Urinary bladder (tissue), 4 donors: ENCODE measurements around the gene SRF. TPM values are rescaled to one million over a fixed set of nuclear protein-coding genes. Genes with fewer than 3 reads are reported as not detected.
"Not testable (repeated sequence)": the region's sequence is repeated elsewhere in the genome, so short reads cannot be mapped to it uniquely, and the experiment has no call there.

ENCODE experiments used
- DNase-seq: peaks from one replicate; pipeline ENCODE4 v3.0.0-alpha.2; 2015; ENCODE audit errors: extremely low spot score
- H3K27ac ChIP-seq: one replicate; pipeline ENCODE4 v1.5.1; 2013; ENCODE audit warnings: low read depth, mild to moderate bottlenecking, moderate library complexity
- H3K36me3 ChIP-seq: one replicate; pipeline ENCODE4 v1.6.1; 2013; ENCODE audit warnings: mild to moderate bottlenecking, moderate library complexity; ENCODE audit not compliant: insufficient read depth
- H3K4me1 ChIP-seq: one replicate; pipeline ENCODE4 v1.6.1; 2013; ENCODE audit warnings: mild to moderate bottlenecking, moderate library complexity; ENCODE audit not compliant: insufficient read depth
- H3K4me3 ChIP-seq: one replicate; pipeline ENCODE4 v1.5.1; 2013; ENCODE audit warnings: low read depth, low read length
- WGBS: extraction: QIAGEN DNeasy Blood & Tissue Kit; methylation state at CpG from one replicate; pipeline ENCODE4 v1.1.7; 2013; 5-methylcytosine and 5-hydroxymethylcytosine counted together
- polyA plus RNA-seq: library from polyadenylated mRNA; stranded (reverse); fragments of 200-250 nt; gene quantifications from one replicate; pipeline ENCODE4 v1.2.3, GENCODE V29; 2013
- total RNA-seq: library from RNA; depleted of rRNA; stranded (reverse); fragments of >200 nt; gene quantifications from one replicate; pipeline ENCODE4 v1.2.3, GENCODE V29; 2014
- donor health status: healthy with polysubstance abuse.
- donor health status: healthy.

Gene SRF
- total and polyA plus RNA-seq, 2 donors = 19.2 to 116 TPM

- H3K36me3 ChIP-seq, DNase-seq, H3K27ac ChIP-seq, H3K4me1 ChIP-seq, H3K4me3 ChIP-seq: not testable (repeated sequence)
- 94% methylated on average over 11 of the region's 11 CpGs for WGBS
Measured at GRCh38 chr6:43139973-43140372, 31.1 kb upstream of the SRF start.

- Histone ChIP-seq H3K27ac (no peak overlapping the region), H3K4me1 (no peaks in the 10 kb centered on the region), H3K4me3 (no peak overlapping the region), H3K36me3 (no peaks in the 10 kb centered on the region)
- 84% methylated on average over 16 of the region's 16 CpGs for WGBS
- DNase-seq = no peak
Measured at GRCh38 chr6:43141644-43142043, 29.4 kb upstream of the SRF start.

- no peak overlapping the region for H3K27ac ChIP-seq
Measured at GRCh38 chr6:43142101-43142500, 29.0 kb upstream of the SRF start.

GRCh38 chr6:43143235-43144128, 27.6 kb upstream of the SRF start:
- Histone ChIP-seq H3K4me3 (no peak overlapping the region), H3K27ac (no peak overlapping the region), H3K4me1 (no peaks in the 10 kb centered on the region), H3K36me3 (no peaks in the 10 kb centered on the region)
- peak; percentile 84 for DNase-seq
- whole genome bisulfite sequencing = 7% methylated on average over 25 of the region's 25 CpGs

More at GRCh38 chr6:43142101-43142500, 29.0 kb upstream of the SRF start:
- H3K36me3 ChIP-seq = no peaks in the 10 kb centered on the region
- no peak overlapping the region for H3K4me3 ChIP-seq
- H3K4me1 ChIP-seq = no peaks in the 10 kb centered on the region
- 72% methylated on average over 14 of the region's 14 CpGs for WGBS
- DNase-seq = no peak

- Histone ChIP-seq H3K36me3 (no peaks in the 10 kb centered on the region), H3K4me1 (no peaks in the 10 kb centered on the region), H3K27ac (no peak overlapping the region), H3K4me3 (no peak overlapping the region)
- 70% methylated on average over 6 of the region's 6 CpGs for WGBS
- no peak for DNase-seq
Measured at GRCh38 chr6:43144879-43145278, 26.2 kb upstream of the SRF start.

- DNase-seq = no peak
- Histone ChIP-seq H3K4me3 (no peak overlapping the region), H3K27ac (no peak overlapping the region), H3K36me3 (no peaks in the 10 kb centered on the region), H3K4me1 (no peaks in the 10 kb centered on the region)
- WGBS = 93% methylated on average over 3 of the region's 3 CpGs
Measured at GRCh38 chr6:43146261-43146660, 24.8 kb upstream of the SRF start.

GRCh38 chr6:43146709-43147688, 24.1 kb upstream of the SRF start:
- Histone ChIP-seq H3K4me1 (no peaks in the 10 kb centered on the region), H3K4me3 (no peak overlapping the region), H3K36me3 (no peaks in the 10 kb centered on the region), H3K27ac (no peak overlapping the region)
- no peak for DNase-seq
- WGBS = 93% methylated on average over 8 of the region's 8 CpGs

- 94% methylated on average over 6 of the region's 6 CpGs for WGBS
- no peak overlapping the region for H3K4me3 ChIP-seq
- no peak overlapping the region for H3K27ac ChIP-seq
- H3K4me1 ChIP-seq = no peaks in the 10 kb centered on the region
- DNase-seq = no peak
- no peaks in the 10 kb centered on the region for H3K36me3 ChIP-seq
Measured at GRCh38 chr6:43147691-43148477, 23.2 kb upstream of the SRF start.

- no peak overlapping the region for H3K27ac ChIP-seq
Measured at GRCh38 chr6:43149265-43149664, 21.8 kb upstream of the SRF start.

GRCh38 chr6:43150051-43150751, 20.9 kb upstream of the SRF start:
- Histone ChIP-seq H3K4me1 (no peaks in the 10 kb centered on the region), H3K36me3 (no peaks in the 10 kb centered on the region), H3K4me3 (no peak overlapping the region), H3K27ac (no peak overlapping the region)
- WGBS = 37% methylated on average over 7 of the region's 7 CpGs
- DNase-seq = no peak

More at GRCh38 chr6:43149265-43149664, 21.8 kb upstream of the SRF start:
- no peak overlapping the region for H3K4me3 ChIP-seq
- no peak for DNase-seq
- 98% methylated on average over 1 of the region's 1 CpG for WGBS
- no peaks in the 10 kb centered on the region for H3K4me1 ChIP-seq
- H3K36me3 ChIP-seq = no peaks in the 10 kb centered on the region

- no peak for DNase-seq
- Histone ChIP-seq H3K4me1 (no peaks in the 10 kb centered on the region), H3K27ac (no peak overlapping the region), H3K4me3 (no peak overlapping the region), H3K36me3 (peaks cover 2% of the 10 kb centered on the region)
- WGBS = 94% methylated on average over 11 of the region's 11 CpGs
Measured at GRCh38 chr6:43159599-43159998, 11.5 kb upstream of the SRF start.

- Histone ChIP-seq H3K4me3 (no peak overlapping the region), H3K36me3 (peaks cover 2% of the 10 kb centered on the region), H3K4me1 (no peaks in the 10 kb centered on the region), H3K27ac (no peak overlapping the region)
- DNase-seq = no peak
Measured at GRCh38 chr6:43163899-43164298, 7.2 kb upstream of the SRF start.
